H7 (cell line): Measurements from ENCODE around the gene PLXNA4. TPM values are rescaled to one million over a fixed set of nuclear protein-coding genes. Genes with fewer than 3 reads are reported as not detected.

ENCODE experiments used
- DNase-seq: peaks from one replicate; pipeline ENCODE4 v3.0.0; 2012
- H3K27me3 ChIP-seq: 2 replicates; pipeline ENCODE4 v1.6.0; 2011; ENCODE audit warnings: mild to moderate bottlenecking, low read length; ENCODE audit not compliant: control insufficient read depth, insufficient read depth
- H3K36me3 ChIP-seq: replicated peaks from 2 replicates; pipeline ENCODE4 v1.5.1; 2011; ENCODE audit warnings: low read length; ENCODE audit not compliant: control insufficient read depth, insufficient read depth
- H3K4me3 ChIP-seq: 2 replicates; pipeline ENCODE4 v1.5.1; 2011; ENCODE audit warnings: low read depth, mild to moderate bottlenecking, control low read depth, low read length, moderate library complexity; ENCODE audit not compliant: insufficient read depth
- total RNA-seq: library from RNA; depleted of rRNA; stranded (reverse); fragments of >200 nt; shearing (Covaris generic); gene quantifications from 2 replicates; pipeline ENCODE4 v1.2.3, GENCODE V29; 2014

The PLXNA4 gene
- total RNA-seq, 1 experiment from 2014 or later, result 1.0 TPM

- Histone ChIP-seq H3K4me3 (no peak overlapping the region), H3K36me3 (no peaks in the 10 kb centered on the region), H3K27me3 (no peaks in the 10 kb centered on the region)
- DNase-seq, result no peak
Measured at GRCh38 chr7:132381742-132382472, 194.4 kb downstream of the PLXNA4 start.

- peak; percentile 60 for DNase-seq
- H3K36me3 ChIP-seq, result no peaks in the 10 kb centered on the region
- no peaks in the 10 kb centered on the region for H3K27me3 ChIP-seq
- no peak overlapping the region for H3K4me3 ChIP-seq
Measured at GRCh38 chr7:132380059-132380458, 196.2 kb downstream of the PLXNA4 start.

GRCh38 chr7:132379292-132379691, 197.0 kb downstream of the PLXNA4 start:
- H3K4me3 ChIP-seq, result no peak overlapping the region
- no peaks in the 10 kb centered on the region for H3K36me3 ChIP-seq
- no peaks in the 10 kb centered on the region for H3K27me3 ChIP-seq
- DNase-seq, result no peak

- H3K27me3 ChIP-seq, result no peaks in the 10 kb centered on the region
- H3K4me3 ChIP-seq, result no peak overlapping the region
- no peak for DNase-seq
- H3K36me3 ChIP-seq, result no peaks in the 10 kb centered on the region
Measured at GRCh38 chr7:132377703-132378584, 198.3 kb downstream of the PLXNA4 start.

GRCh38 chr7:132377015-132377414, 199.3 kb downstream of the PLXNA4 start:
- no peak for DNase-seq
- Histone ChIP-seq H3K27me3 (no peaks in the 10 kb centered on the region), H3K4me3 (no peak overlapping the region), H3K36me3 (no peaks in the 10 kb centered on the region)

GRCh38 chr7:132376361-132377013, 199.8 kb downstream of the PLXNA4 start:
- Histone ChIP-seq H3K27me3 (no peaks in the 10 kb centered on the region), H3K4me3 (no peak overlapping the region), H3K36me3 (no peaks in the 10 kb centered on the region)
- no peak for DNase-seq

- Histone ChIP-seq H3K4me3 (no peak overlapping the region), H3K27me3 (no peaks in the 10 kb centered on the region), H3K36me3 (no peaks in the 10 kb centered on the region)
- DNase-seq, result no peak
Measured at GRCh38 chr7:132373879-132374278, 202.4 kb downstream of the PLXNA4 start.

GRCh38 chr7:132373041-132373440, 203.2 kb downstream of the PLXNA4 start:
- Histone ChIP-seq H3K36me3 (no peaks in the 10 kb centered on the region), H3K4me3 (no peak overlapping the region), H3K27me3 (no peaks in the 10 kb centered on the region)
- DNase-seq, result no peak

- Histone ChIP-seq H3K4me3 (no peak overlapping the region), H3K27me3 (no peaks in the 10 kb centered on the region), H3K36me3 (no peaks in the 10 kb centered on the region)
- DNase-seq, result no peak
Measured at GRCh38 chr7:132371948-132372347, 204.3 kb downstream of the PLXNA4 start.

- Histone ChIP-seq H3K27me3 (no peaks in the 10 kb centered on the region), H3K36me3 (no peaks in the 10 kb centered on the region), H3K4me3 (no peak overlapping the region)
- DNase-seq, result no peak
Measured at GRCh38 chr7:132368246-132368900, 207.9 kb downstream of the PLXNA4 start.

- Histone ChIP-seq H3K36me3 (no peaks in the 10 kb centered on the region), H3K27me3 (no peaks in the 10 kb centered on the region), H3K4me3 (no peak overlapping the region)
- DNase-seq, result no peak
Measured at GRCh38 chr7:132367795-132368194, 208.5 kb downstream of the PLXNA4 start.

- DNase-seq, result no peak
- Histone ChIP-seq H3K4me3 (no peak overlapping the region), H3K36me3 (no peaks in the 10 kb centered on the region), H3K27me3 (no peaks in the 10 kb centered on the region)
Measured at GRCh38 chr7:132367004-132367403, 209.3 kb downstream of the PLXNA4 start.

GRCh38 chr7:132364226-132364625, 212.0 kb downstream of the PLXNA4 start:
- Histone ChIP-seq H3K27me3 (no peaks in the 10 kb centered on the region), H3K4me3 (no peak overlapping the region), H3K36me3 (no peaks in the 10 kb centered on the region)
- DNase-seq, result no peak

GRCh38 chr7:132362059-132362458, 214.2 kb downstream of the PLXNA4 start:
- no peak for DNase-seq
- no peaks in the 10 kb centered on the region for H3K36me3 ChIP-seq
- no peaks in the 10 kb centered on the region for H3K27me3 ChIP-seq
- H3K4me3 ChIP-seq, result no peak overlapping the region
